Naive thymus-derived CD4-positive, alpha-beta T cell (primary cell): Measurements from ENCODE around the gene GATAD1. TPM values are rescaled to one million over a fixed set of nuclear protein-coding genes. Genes with fewer than 3 reads are reported as not detected.
"Not testable (repeated sequence)": the region's sequence is repeated elsewhere in the genome, so short reads cannot be mapped to it uniquely, and the experiment has no call there.

Experiments used
- ATAC-seq: fragments of 150-1000 bp; cut with Tn5 transposase; 2 replicates; pipeline ENCODE4 v1.10.0; 2021; ENCODE audit warnings: mild to moderate bottlenecking, moderate library complexity
- CTCF ChIA-PET: fragments of 350-600 bp; sonication (Branson Sonifier 250); formaldehyde crosslinking; loops from one replicate; lab custom pipeline; 2021; ENCODE audit warnings: antibody characterized with exemption; lab: Charles Lee
- POLR2A ChIA-PET: fragments of 350-600 bp; sonication (Branson Sonifier 250); formaldehyde crosslinking; loops from one replicate; lab custom pipeline; 2021; ENCODE audit warnings: antibody characterized with exemption, inconsistent platforms; lab: Charles Lee
- DNase-seq, 9 donors: peaks; one replicate each; pipeline versions ENCODE4 v3.0.0 to v3.0.0-alpha.2; 2020 to 2022; ENCODE audit warnings: mixed read lengths in 1 of 9
- H3K27ac ChIP-seq: one replicate; pipeline ENCODE4 v1.7.0; 2013; ENCODE audit warnings: mild to moderate bottlenecking, low read depth, low read length, moderate library complexity
- H3K27me3 ChIP-seq, 2 donors: one replicate each; pipeline ENCODE4 v1.7.0; 2013; ENCODE audit warnings: low read length in 2 of 2, mild to moderate bottlenecking in 2 of 2, moderate library complexity in 2 of 2; ENCODE audit not compliant: control insufficient read depth in 2 of 2, insufficient read depth in 2 of 2
- H3K36me3 ChIP-seq, 3 experiments: 1 replicate in 2 of 3; 2 replicates in 1 of 3; pipeline ENCODE4 v1.7.0; 2013; ENCODE audit warnings: low read length in 3 of 3, mild to moderate bottlenecking in 3 of 3, moderate library complexity in 1 of 3; ENCODE audit not compliant: insufficient read depth in 3 of 3, control insufficient read depth in 2 of 3
- H3K4me1 ChIP-seq, 2 donors: one replicate each; pipeline ENCODE4 v1.7.0; 2013; ENCODE audit warnings: low read length in 2 of 2, mild to moderate bottlenecking in 2 of 2, moderate library complexity in 1 of 2; ENCODE audit not compliant: control insufficient read depth in 2 of 2, insufficient read depth in 2 of 2
- H3K4me3 ChIP-seq: 2 replicates; pipeline ENCODE4 v1.7.0; 2013; ENCODE audit warnings: mild to moderate bottlenecking, low read length
- H3K9me3 ChIP-seq, 3 experiments: 1 replicate in 2 of 3; 2 replicates in 1 of 3; pipeline ENCODE4 v1.7.0; 2013; ENCODE audit warnings: low read length in 3 of 3; ENCODE audit not compliant: control insufficient read depth in 2 of 3
- H3K27ac Mint-ChIP-seq, 9 donors: one replicate each; pipeline ENCODE4 v1.8.0; 2020 to 2022; ENCODE audit warnings: mixed read lengths in 9 of 9, mild to moderate bottlenecking in 8 of 9, moderate library complexity in 5 of 9, inconsistent platforms in 2 of 9
- H3K27me3 Mint-ChIP-seq, 5 donors: one replicate each; pipeline ENCODE4 v1.8.0; 2021 to 2022; ENCODE audit warnings: mixed read lengths in 5 of 5, mild to moderate bottlenecking in 1 of 5
- H3K36me3 Mint-ChIP-seq, 5 donors: one replicate each; pipeline ENCODE4 v1.8.0; 2020 to 2022; ENCODE audit warnings: mixed read lengths in 5 of 5, mild to moderate bottlenecking in 3 of 5, inconsistent platforms in 1 of 5
- H3K4me1 Mint-ChIP-seq, 7 donors: one replicate each; pipeline ENCODE4 v1.8.0; 2020 to 2022; ENCODE audit warnings: mixed read lengths in 7 of 7, mild to moderate bottlenecking in 3 of 7, inconsistent platforms in 1 of 7
- H3K4me3 Mint-ChIP-seq, 10 donors: one replicate each; pipeline ENCODE4 v1.8.0; 2020 to 2022; ENCODE audit warnings: mild to moderate bottlenecking in 10 of 10, mixed read lengths in 10 of 10, moderate library complexity in 6 of 10, inconsistent platforms in 2 of 10
- H3K9me3 Mint-ChIP-seq, 11 donors: one replicate each; pipeline ENCODE4 v1.8.0; 2020 to 2022; ENCODE audit warnings: mixed read lengths in 11 of 11, mild to moderate bottlenecking in 4 of 11, inconsistent platforms in 1 of 11, moderate library complexity in 1 of 11
- intact Hi-C, 2 donors: fragments of 100-400 bp; cut with micrococcal nuclease; formaldehyde crosslinking; loops; one replicate each; pipeline ENCODE4 v1.15.1; 2023
- polyA plus RNA-seq, 2 donors: library from polyadenylated mRNA; unstranded; fragments of 300-500 nt; fragmentation: Illumina TruSeq; gene quantifications; one replicate each; pipeline ENCODE4 v1.2.3, GENCODE V29; 2021
- total RNA-seq, 6 experiments: library from RNA in 5 of 6; stranded (reverse) in 5 of 6; gene quantifications; 1 replicate in 5 of 6; 2 replicates in 1 of 6; pipeline ENCODE4 v1.2.3 and lab custom pipeline; 2021 to 2026

Gene GATAD1
- total and polyA plus RNA-seq, 7 experiments from 2014 or later, result 5.3 to 34.7 (median 22.3) TPM

- intact Hi-C loops, result loop anchor here (1.0 to 5.0 kb wide), 7 partner anchors 13 to 1379 kb away; partner anchors contain the start of genes LRRD1 (in 2 of the 2), GATAD1 (in 1 of the 2) and MTERF1 (in 1 of the 2)
Observed at GRCh38 chr7:92461027-92462003, 14.0 kb downstream of the GATAD1 start.

GRCh38 chr7:92462560-92462959 is 15.3 kb downstream of the GATAD1 start:
- intact Hi-C loops, result loop anchor here (5.0 kb wide), 3 partner anchors 285 to 1380 kb away; partner anchors contain the start of genes LRRD1 (in 1 of the 2) and MTERF1 (in 1 of the 2)
- Histone ChIP-seq H3K27ac (no peak overlapping the region), H3K9me3 (no peaks in the 10 kb centered on the region), H3K36me3 (no peaks in the 10 kb centered on the region), H3K4me3 (no peak overlapping the region), H3K4me1 (no peaks in the 10 kb centered on the region), H3K27me3 (no peaks in the 10 kb centered on the region)
- ChIA-PET POLR2A (no interaction called here), CTCF (no interaction called here)
- Mint-ChIP-seq H3K36me3 (peaks cover 0 to 7% (median 4%) of the 10 kb centered on the region in 5 donors), H3K9me3 (peaks cover 0 to 3% (median 0%) of the 10 kb centered on the region in 11 donors), H3K27ac (peak overlapping the region in 1 of 9 donors; percentile 30), H3K4me1 (peaks cover 0 to 2% (median 0%) of the 10 kb centered on the region in 7 donors), H3K4me3 (no peak overlapping the region), H3K27me3 (no peaks in the 10 kb centered on the region)
- ATAC-seq (no peak), DNase-seq (no peak)

More at GRCh38 chr7:92461027-92462003, 14.0 kb downstream of the GATAD1 start:
- Histone ChIP-seq H3K36me3 (peaks cover 0 to 5% (median 3%) of the 10 kb centered on the region in 3 experiments), H3K27me3 (no peaks in the 10 kb centered on the region), H3K9me3 (no peaks in the 10 kb centered on the region), H3K4me3 (no peak overlapping the region), H3K4me1 (no peaks in the 10 kb centered on the region), H3K27ac (no peak overlapping the region)
- Mint-ChIP-seq H3K36me3 (peaks cover 3 to 4% (median 4%) of the 10 kb centered on the region in 5 donors), H3K4me3 (no peak overlapping the region), H3K9me3 (no peaks in the 10 kb centered on the region), H3K27ac (peak overlapping the region in 3 of 9 donors; percentile 16 to 46 (median 45)), H3K27me3 (no peaks in the 10 kb centered on the region), H3K4me1 (peaks cover 0 to 2% (median 0%) of the 10 kb centered on the region in 7 donors)
- POLR2A ChIA-PET, result interaction anchor here (0.6 to 1.5 kb wide), 2 partner anchors 13 kb away, joined by 4 to 6 read pairs; no protein-coding TSS in a partner anchor
- DNase-seq (peak in 6 of 9 donors; percentile 3 to 38 (median 24)), ATAC-seq (peak; percentile 72)
- CTCF ChIA-PET, result interaction anchor here (0.7 to 1.7 kb wide), 9 partner anchors 13 to 1317 kb away, joined by 3 to 5 read pairs (median 3); partner anchors contain the start of genes GATAD1, LRRD1 and RBM48

- ATAC-seq (no peak), DNase-seq (no peak)
- Histone ChIP-seq H3K27ac (no peak overlapping the region), H3K9me3 (no peaks in the 10 kb centered on the region), H3K4me3 (no peak overlapping the region), H3K36me3 (no peaks in the 10 kb centered on the region), H3K27me3 (no peaks in the 10 kb centered on the region), H3K4me1 (no peaks in the 10 kb centered on the region)
- ChIA-PET POLR2A (no interaction called here), CTCF (interaction anchor here (0.6 kb wide), 1 partner anchor 29 kb away, joined by 6 read pairs; no protein-coding TSS in a partner anchor)
- Mint-ChIP-seq H3K4me3 (no peak overlapping the region), H3K27me3 (no peaks in the 10 kb centered on the region), H3K36me3 (peaks cover 6 to 21% (median 15%) of the 10 kb centered on the region in 5 donors), H3K9me3 (peaks cover 0 to 22% (median 7%) of the 10 kb centered on the region in 11 donors), H3K27ac (peak overlapping the region in 1 of 9 donors; percentile 36), H3K4me1 (peaks cover 0 to 2% (median 0%) of the 10 kb centered on the region in 7 donors)
- intact Hi-C loops, result loop anchor here (5.0 kb wide), 3 partner anchors 287 to 1382 kb away; partner anchors contain the start of genes LRRD1 (in 1 of the 2) and MTERF1 (in 1 of the 2)
Observed at GRCh38 chr7:92464515-92464914, 17.2 kb downstream of the GATAD1 start.

GRCh38 chr7:92466682-92467081 is 19.4 kb downstream of the GATAD1 start:
- Mint-ChIP-seq H3K4me1 (peaks cover 0 to under 1% (median 0%) of the 10 kb centered on the region in 7 donors), H3K27me3 (no peaks in the 10 kb centered on the region), H3K4me3 (no peak overlapping the region), H3K36me3 (peaks cover 8 to 23% (median 17%) of the 10 kb centered on the region in 5 donors), H3K9me3 (peaks cover 0 to 23% (median 7%) of the 10 kb centered on the region in 11 donors), H3K27ac (peak overlapping the region in 1 of 9 donors; percentile 49)
- H3K9me3 ChIP-seq, result no peaks in the 10 kb centered on the region
- intact Hi-C loops, result no loop called here
- no peak overlapping the region for H3K27ac ChIP-seq
- DNase-seq (no peak), ATAC-seq (no peak)
- no peaks in the 10 kb centered on the region for H3K4me1 ChIP-seq
- ChIA-PET CTCF (interaction anchor here (1.4 kb wide), 1 partner anchor 43 kb away, joined by 3 read pairs; no protein-coding TSS in a partner anchor), POLR2A (interaction anchor here (0.8 kb wide), 1 partner anchor 18 kb away, joined by 3 read pairs; no protein-coding TSS in a partner anchor)
- H3K27me3 ChIP-seq, result no peaks in the 10 kb centered on the region
- no peak overlapping the region for H3K4me3 ChIP-seq
- H3K36me3 ChIP-seq, result no peaks in the 10 kb centered on the region

- H3K36me3 ChIP-seq, H3K4me1 ChIP-seq, POLR2A ChIA-PET, H3K27me3 ChIP-seq, ATAC-seq, H3K4me3 ChIP-seq, H3K4me3 Mint-ChIP-seq, H3K27me3 Mint-ChIP-seq, DNase-seq, CTCF ChIA-PET, H3K9me3 ChIP-seq, H3K27ac Mint-ChIP-seq, H3K4me1 Mint-ChIP-seq, H3K27ac ChIP-seq: not testable (repeated sequence)
- H3K9me3 Mint-ChIP-seq, result peaks cover 0 to 23% (median 7%) of the 10 kb centered on the region in 11 donors
- intact Hi-C loops, result loop anchor here in 1 of 2 donors (1.0 kb wide), 1 partner anchor 21 kb away; no protein-coding TSS in a partner anchor
- H3K36me3 Mint-ChIP-seq, result peaks cover 8 to 30% (median 20%) of the 10 kb centered on the region in 5 donors
Observed at GRCh38 chr7:92468589-92468988, 21.3 kb downstream of the GATAD1 start.

GRCh38 chr7:92473989-92474388 is 26.7 kb downstream of the GATAD1 start:
- H3K27ac ChIP-seq, ATAC-seq, POLR2A ChIA-PET, H3K4me3 ChIP-seq, H3K27me3 ChIP-seq, H3K9me3 ChIP-seq, H3K27me3 Mint-ChIP-seq, H3K36me3 ChIP-seq, intact Hi-C loops, CTCF ChIA-PET, H3K4me1 Mint-ChIP-seq, H3K27ac Mint-ChIP-seq, H3K4me3 Mint-ChIP-seq, H3K9me3 Mint-ChIP-seq, DNase-seq, H3K4me1 ChIP-seq: not testable (repeated sequence)
- peaks cover 5 to 21% (median 6%) of the 10 kb centered on the region in 5 donors for H3K36me3 Mint-ChIP-seq
